Measurements from ENCODE around the gene DUXA. TPM values are rescaled to one million over a fixed set of nuclear protein-coding genes. Genes with fewer than 3 reads are reported as not detected.
"Not testable (repeated sequence)": the region's sequence is repeated elsewhere in the genome, so short reads cannot be mapped to it uniquely, and the experiment has no call there.

Gene DUXA
- not detected for total RNA-seq

DNA sequence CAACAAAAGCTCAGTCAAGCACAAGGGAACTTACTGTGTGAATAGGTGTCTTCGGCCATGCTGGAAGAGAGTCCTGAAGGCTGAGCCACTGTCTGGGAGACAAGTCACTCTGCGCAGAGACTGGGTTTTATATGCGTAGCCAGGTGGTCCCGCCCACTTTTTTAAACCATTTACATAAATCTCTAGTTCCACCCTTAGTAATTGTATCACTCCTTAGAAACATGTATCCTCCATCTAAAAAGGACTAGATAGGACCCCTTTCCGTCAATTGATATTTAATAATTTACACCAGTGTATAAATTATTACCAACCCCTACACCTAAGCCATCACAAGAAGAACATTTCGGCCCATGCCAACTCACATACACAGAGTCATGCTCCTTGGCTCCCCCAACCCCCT, at the start of gene DUXA:
TSS of gene DUXA (minus strand) at position 101 of the 400 bp plus-strand sequence. CDS start at position 59, 42 bp downstream.
- no peaks in the 10 kb centered on the region for H3K27me3 ChIP-seq
- peaks cover 0 to 8% (median 3%) of the 10 kb centered on the region in 3 donors for H3K4me1 ChIP-seq
- no peak for DNase-seq
- no peak within 1 kb of the TSS for H3K27ac ChIP-seq
- H3K4me3 ChIP-seq: no peak within 1 kb of the TSS
- TF ChIP-seq POLR2A (IDR thresholded peaks at IDR 0.05): no peak
- TF ChIP-seq, protein P1, sequence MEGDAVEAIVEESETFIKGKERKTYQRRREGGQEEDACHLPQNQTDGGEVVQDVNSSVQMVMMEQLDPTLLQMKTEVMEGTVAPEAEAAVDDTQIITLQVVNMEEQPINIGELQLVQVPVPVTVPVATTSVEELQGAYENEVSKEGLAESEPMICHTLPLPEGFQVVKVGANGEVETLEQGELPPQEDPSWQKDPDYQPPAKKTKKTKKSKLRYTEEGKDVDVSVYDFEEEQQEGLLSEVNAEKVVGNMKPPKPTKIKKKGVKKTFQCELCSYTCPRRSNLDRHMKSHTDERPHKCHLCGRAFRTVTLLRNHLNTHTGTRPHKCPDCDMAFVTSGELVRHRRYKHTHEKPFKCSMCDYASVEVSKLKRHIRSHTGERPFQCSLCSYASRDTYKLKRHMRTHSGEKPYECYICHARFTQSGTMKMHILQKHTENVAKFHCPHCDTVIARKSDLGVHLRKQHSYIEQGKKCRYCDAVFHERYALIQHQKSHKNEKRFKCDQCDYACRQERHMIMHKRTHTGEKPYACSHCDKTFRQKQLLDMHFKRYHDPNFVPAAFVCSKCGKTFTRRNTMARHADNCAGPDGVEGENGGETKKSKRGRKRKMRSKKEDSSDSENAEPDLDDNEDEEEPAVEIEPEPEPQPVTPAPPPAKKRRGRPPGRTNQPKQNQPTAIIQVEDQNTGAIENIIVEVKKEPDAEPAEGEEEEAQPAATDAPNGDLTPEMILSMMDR (IDR thresholded peaks at IDR 0.05): no peak
- WGBS, 2 donors: 76 to 83% methylated on average over 6 of the region's 6 CpGs
- H3K36me3 ChIP-seq: no peaks in the 10 kb centered on the region
- intact Hi-C loops (cut with DNase I): no loop called here
- H3K9me3 ChIP-seq: no peaks in the 10 kb centered on the region

DNA sequence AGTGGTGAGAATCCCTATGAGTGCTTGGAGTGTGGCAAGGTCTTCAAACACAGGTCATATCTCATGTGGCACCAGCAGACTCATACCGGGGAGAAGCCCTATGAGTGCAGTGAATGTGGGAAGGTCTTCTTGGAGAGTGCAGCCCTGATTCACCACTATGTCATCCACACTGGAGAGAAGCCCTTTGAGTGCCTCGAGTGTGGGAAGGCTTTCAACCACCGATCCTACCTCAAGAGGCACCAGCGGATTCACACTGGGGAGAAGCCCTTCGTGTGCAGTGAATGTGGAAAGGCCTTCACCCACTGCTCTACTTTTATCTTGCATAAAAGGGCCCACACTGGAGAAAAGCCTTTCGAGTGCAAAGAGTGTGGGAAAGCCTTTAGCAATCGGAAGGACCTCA, 44.8 kb upstream of the DUXA start:
- intact Hi-C loops (cut with DNase I): no loop called here
- 82 to 100% methylated on average over 1 to 3 of the region's 7 CpGs for WGBS, 2 donors
- Histone ChIP-seq H3K27ac (no peak overlapping the region), H3K36me3 (peaks cover 18 to 100% (median 31%) of the 10 kb centered on the region in 3 donors), H3K4me3 (no peak overlapping the region), H3K9me3 (peaks cover 0 to 38% (median 16%) of the 10 kb centered on the region in 3 donors), H3K27me3 (no peaks in the 10 kb centered on the region), H3K4me1 (no peaks in the 10 kb centered on the region)
- no peak for DNase-seq
- TF ChIP-seq, protein P1 (IDR thresholded peaks at IDR 0.05): no peak
- TF ChIP-seq POLR2A (IDR thresholded peaks at IDR 0.05): no peak

DNA sequence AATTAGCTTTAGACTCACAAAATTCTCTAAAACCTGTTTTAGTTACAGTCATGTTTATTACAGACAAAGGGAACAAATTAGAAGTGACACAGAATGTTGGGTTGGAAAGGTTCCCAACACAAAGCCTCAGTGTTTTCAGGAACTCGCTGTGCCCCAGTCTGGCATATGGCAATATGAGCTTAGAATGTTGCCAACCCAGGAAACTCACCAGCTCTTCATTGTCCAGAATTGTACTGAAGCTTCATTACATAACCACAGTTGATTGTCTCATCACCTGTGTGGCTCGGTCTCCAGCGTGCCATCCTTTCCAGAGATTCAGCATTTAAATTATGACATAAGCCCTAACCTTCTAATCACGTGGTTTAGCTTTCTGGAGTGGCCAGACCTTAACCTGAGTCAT, 43.1 kb upstream of the DUXA start:
- 84 to 92% methylated on average over 4 of the region's 4 CpGs for WGBS, 2 donors
- TF ChIP-seq POLR2A (IDR thresholded peaks at IDR 0.05): no peak
- TF ChIP-seq, protein P1 (IDR thresholded peaks at IDR 0.05): no peak
- Histone ChIP-seq H3K36me3 (peaks cover 24 to 97% (median 37%) of the 10 kb centered on the region in 3 donors), H3K9me3 (peaks cover 0 to 38% (median 16%) of the 10 kb centered on the region in 3 donors), H3K4me3 (no peak overlapping the region), H3K4me1 (no peaks in the 10 kb centered on the region), H3K27me3 (no peaks in the 10 kb centered on the region), H3K27ac (no peak overlapping the region)
- no peak for DNase-seq
- intact Hi-C loops (cut with DNase I): no loop called here

DNA sequence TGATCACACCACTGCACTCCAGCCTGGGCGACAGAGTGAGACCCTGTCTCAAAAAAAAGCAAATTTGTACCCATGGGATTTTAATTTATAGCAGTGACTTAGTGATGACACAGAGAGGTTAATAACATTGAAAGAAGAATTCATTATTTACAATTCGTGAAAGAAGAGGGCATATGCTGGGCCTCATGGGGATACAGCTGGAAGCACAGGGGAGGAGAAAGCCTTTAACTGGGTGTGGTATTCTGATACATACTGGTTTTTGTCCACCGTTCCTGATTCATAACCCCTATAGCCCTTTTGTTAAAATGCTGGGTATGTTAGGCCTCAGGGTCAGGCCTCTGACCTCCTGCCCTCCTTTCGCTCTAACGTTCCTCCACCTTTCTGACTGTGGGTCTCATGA, 34.9 kb upstream of the DUXA start:
- Histone ChIP-seq H3K36me3 (peaks cover 15 to 97% (median 16%) of the 10 kb centered on the region in 3 donors), H3K4me3 (no peak overlapping the region), H3K4me1 (peaks cover 0 to 14% (median 0%) of the 10 kb centered on the region in 3 donors), H3K27me3 (no peaks in the 10 kb centered on the region), H3K27ac (no peak overlapping the region), H3K9me3 (peaks cover 0 to 22% (median 6%) of the 10 kb centered on the region in 3 donors)
- WGBS, 2 donors: 87 to 89% methylated on average over 5 of the region's 5 CpGs
- no peak for DNase-seq
- TF ChIP-seq, protein P1 (IDR thresholded peaks at IDR 0.05): no peak
- no peak for TF ChIP-seq POLR2A (IDR thresholded peaks at IDR 0.05)
- intact Hi-C loops (cut with DNase I): no loop called here

DNA sequence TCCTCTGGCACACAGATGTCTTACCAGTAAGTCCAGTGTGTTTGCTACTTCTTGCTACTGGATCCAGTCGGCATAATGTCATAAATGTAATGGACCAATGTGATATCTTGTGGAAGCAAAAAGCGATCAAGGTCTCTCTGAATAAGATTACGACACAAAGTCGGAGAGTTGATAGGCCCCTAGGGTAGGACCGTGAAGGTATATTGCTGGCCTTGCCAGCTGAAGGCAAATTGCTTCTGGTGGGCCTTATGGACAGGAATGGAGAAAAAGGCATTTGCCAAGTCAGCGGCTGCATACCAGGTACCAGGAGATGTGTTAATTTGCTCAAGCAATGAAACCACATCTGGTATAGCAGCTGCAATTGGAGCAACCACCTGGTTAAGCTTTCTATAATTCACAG, 30.6 kb upstream of the DUXA start:
- Histone ChIP-seq H3K9me3 (peaks cover 0 to 14% (median 6%) of the 10 kb centered on the region in 3 donors), H3K4me1 (peaks cover 4 to 24% (median 6%) of the 10 kb centered on the region in 3 donors), H3K36me3 (peaks cover 8 to 100% (median 36%) of the 10 kb centered on the region in 3 donors)
- H3K27me3 ChIP-seq; H3K27ac ChIP-seq; intact Hi-C loops (cut with DNase I); DNase-seq; H3K4me3 ChIP-seq: not testable (repeated sequence)
- WGBS, 2 donors: 91 to 93% methylated on average over 5 of the region's 6 CpGs

DNA sequence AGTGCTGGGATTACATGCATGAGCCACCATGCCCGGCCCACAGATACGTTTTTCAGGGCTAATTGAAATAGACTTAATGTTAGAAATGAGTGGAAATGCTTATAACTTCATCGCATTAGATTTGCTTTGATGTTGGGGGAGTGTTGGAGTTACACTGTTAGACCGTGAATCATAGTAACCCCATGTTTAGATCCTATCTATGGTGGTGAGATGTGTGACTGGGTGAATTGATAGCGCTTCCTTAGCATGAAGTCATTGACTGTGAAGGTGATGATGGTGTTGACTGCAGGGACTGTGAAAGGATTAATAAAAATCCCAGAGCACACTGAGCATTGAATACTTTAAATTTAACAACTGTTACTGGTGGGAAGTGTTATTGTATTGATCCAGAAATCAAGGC, 25.7 kb upstream of the DUXA start:
- Histone ChIP-seq H3K4me3 (peak overlapping the region in 3 of 4 donors; percentile 91 to 100 (median 96)), H3K4me1 (peaks cover 13 to 26% (median 15%) of the 10 kb centered on the region in 3 donors), H3K9me3 (no peaks in the 10 kb centered on the region), H3K27ac (peak overlapping the region in 1 of 4 donors; percentile 96), H3K36me3 (peaks cover 8 to 52% (median 30%) of the 10 kb centered on the region in 3 donors), H3K27me3 (no peaks in the 10 kb centered on the region)
- TF ChIP-seq, protein P1 (IDR thresholded peaks at IDR 0.05): no peak
- TF ChIP-seq POLR2A (IDR thresholded peaks at IDR 0.05): no peak
- no peak for DNase-seq
- intact Hi-C loops (cut with DNase I): no loop called here
- 81 to 100% methylated on average over 3 to 5 of the region's 5 CpGs for WGBS, 2 donors

Data from esophagus squamous epithelium (tissue), 5 donors.